ENCODE measurements around the gene HEPH. TPM values are rescaled to one million over a fixed set of nuclear protein-coding genes. Genes with fewer than 3 reads are reported as not detected.

HEPH gene
- total and polyA plus RNA-seq, 2 experiments from 2014 or later, result 10.1 to 64.7 TPM

DNA sequence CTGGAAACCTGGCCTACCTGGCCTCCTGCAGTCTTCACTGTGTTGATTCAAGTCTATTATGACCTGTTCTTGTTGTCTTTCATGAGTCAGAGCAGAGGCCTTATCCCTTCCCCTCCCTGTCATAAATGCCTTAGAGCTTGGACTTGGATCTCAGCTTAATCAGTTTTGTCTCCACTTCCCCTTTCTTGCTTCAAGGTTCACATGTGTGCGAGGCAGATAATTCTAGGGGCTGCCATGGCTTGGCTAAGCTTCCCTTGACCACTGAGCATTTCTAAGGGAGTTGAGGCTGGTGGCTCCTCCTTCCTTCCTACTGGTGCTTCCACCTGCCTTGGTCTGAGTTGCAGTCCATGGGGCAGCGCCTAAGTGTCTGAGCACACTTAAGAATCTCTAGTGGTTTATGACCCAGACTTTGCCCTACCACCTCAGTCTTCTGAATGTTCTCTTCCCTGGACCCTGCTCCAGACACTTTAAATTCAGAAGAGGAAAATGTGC lies 1.7 kb upstream of the HEPH start:
- no peak for TF ChIP-seq NANOG (IDR thresholded peaks at IDR 0.05; ENCODE audit: borderline replicate concordance)
- no peak for TF ChIP-seq JUNB (IDR thresholded peaks at IDR 0.05; ENCODE audit: unreplicated experiment)
- TF ChIP-seq ZNF331 (CRISPR knock-in tag; IDR thresholded peaks at IDR 0.05; ENCODE audit: low read depth), result no peak
- no peak for TF ChIP-seq CREB1 (CRISPR knock-in tag; IDR thresholded peaks at IDR 0.05; ENCODE audit: low read depth)
- TF ChIP-seq STAT1 (IDR thresholded peaks at IDR 0.05; ENCODE audit: unreplicated experiment), result no peak
- TF ChIP-seq, protein P1, sequence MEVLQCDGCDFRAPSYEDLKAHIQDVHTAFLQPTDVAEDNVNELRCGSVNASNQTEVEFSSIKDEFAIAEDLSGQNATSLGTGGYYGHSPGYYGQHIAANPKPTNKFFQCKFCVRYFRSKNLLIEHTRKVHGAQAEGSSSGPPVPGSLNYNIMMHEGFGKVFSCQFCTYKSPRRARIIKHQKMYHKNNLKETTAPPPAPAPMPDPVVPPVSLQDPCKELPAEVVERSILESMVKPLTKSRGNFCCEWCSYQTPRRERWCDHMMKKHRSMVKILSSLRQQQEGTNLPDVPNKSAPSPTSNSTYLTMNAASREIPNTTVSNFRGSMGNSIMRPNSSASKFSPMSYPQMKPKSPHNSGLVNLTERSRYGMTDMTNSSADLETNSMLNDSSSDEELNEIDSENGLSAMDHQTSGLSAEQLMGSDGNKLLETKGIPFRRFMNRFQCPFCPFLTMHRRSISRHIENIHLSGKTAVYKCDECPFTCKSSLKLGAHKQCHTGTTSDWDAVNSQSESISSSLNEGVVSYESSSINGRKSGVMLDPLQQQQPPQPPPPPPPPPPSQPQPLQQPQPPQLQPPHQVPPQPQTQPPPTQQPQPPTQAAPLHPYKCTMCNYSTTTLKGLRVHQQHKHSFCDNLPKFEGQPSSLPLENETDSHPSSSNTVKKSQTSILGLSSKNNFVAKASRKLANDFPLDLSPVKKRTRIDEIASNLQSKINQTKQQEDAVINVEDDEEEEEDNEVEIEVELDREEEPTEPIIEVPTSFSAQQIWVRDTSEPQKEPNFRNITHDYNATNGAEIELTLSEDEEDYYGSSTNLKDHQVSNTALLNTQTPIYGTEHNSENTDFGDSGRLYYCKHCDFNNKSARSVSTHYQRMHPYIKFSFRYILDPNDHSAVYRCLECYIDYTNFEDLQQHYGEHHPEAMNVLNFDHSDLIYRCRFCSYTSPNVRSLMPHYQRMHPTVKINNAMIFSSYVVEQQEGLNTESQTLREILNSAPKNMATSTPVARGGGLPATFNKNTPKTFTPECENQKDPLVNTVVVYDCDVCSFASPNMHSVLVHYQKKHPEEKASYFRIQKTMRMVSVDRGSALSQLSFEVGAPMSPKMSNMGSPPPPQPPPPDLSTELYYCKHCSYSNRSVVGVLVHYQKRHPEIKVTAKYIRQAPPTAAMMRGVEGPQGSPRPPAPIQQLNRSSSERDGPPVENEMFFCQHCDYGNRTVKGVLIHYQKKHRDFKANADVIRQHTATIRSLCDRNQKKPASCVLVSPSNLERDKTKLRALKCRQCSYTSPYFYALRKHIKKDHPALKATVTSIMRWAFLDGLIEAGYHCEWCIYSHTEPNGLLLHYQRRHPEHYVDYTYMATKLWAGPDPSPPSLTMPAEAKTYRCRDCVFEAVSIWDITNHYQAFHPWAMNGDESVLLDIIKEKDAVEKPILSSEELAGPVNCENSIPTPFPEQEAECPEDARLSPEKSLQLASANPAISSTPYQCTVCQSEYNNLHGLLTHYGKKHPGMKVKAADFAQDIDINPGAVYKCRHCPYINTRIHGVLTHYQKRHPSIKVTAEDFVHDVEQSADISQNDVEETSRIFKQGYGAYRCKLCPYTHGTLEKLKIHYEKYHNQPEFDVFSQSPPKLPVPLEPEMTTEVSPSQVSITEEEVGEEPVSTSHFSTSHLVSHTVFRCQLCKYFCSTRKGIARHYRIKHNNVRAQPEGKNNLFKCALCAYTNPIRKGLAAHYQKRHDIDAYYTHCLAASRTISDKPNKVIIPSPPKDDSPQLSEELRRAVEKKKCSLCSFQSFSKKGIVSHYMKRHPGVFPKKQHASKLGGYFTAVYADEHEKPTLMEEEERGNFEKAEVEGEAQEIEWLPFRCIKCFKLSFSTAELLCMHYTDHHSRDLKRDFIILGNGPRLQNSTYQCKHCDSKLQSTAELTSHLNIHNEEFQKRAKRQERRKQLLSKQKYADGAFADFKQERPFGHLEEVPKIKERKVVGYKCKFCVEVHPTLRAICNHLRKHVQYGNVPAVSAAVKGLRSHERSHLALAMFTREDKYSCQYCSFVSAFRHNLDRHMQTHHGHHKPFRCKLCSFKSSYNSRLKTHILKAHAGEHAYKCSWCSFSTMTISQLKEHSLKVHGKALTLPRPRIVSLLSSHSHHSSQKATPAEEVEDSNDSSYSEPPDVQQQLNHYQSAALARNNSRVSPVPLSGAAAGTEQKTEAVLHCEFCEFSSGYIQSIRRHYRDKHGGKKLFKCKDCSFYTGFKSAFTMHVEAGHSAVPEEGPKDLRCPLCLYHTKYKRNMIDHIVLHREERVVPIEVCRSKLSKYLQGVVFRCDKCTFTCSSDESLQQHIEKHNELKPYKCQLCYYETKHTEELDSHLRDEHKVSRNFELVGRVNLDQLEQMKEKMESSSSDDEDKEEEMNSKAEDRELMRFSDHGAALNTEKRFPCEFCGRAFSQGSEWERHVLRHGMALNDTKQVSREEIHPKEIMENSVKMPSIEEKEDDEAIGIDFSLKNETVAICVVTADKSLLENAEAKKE (CRISPR knock-in tag; IDR thresholded peaks at IDR 0.05), result no peak
- no peak for TF ChIP-seq EZH2phosphoT487 (IDR thresholded peaks at IDR 0.05; ENCODE audit: unreplicated experiment)
- TF ChIP-seq ZNF114 (CRISPR knock-in tag; IDR thresholded peaks at IDR 0.05), result no peak
- TF ChIP-seq POLR2AphosphoS5 (IDR thresholded peaks at IDR 0.05; ENCODE audit: low read depth), result no peak
- TF ChIP-seq, protein P2, sequence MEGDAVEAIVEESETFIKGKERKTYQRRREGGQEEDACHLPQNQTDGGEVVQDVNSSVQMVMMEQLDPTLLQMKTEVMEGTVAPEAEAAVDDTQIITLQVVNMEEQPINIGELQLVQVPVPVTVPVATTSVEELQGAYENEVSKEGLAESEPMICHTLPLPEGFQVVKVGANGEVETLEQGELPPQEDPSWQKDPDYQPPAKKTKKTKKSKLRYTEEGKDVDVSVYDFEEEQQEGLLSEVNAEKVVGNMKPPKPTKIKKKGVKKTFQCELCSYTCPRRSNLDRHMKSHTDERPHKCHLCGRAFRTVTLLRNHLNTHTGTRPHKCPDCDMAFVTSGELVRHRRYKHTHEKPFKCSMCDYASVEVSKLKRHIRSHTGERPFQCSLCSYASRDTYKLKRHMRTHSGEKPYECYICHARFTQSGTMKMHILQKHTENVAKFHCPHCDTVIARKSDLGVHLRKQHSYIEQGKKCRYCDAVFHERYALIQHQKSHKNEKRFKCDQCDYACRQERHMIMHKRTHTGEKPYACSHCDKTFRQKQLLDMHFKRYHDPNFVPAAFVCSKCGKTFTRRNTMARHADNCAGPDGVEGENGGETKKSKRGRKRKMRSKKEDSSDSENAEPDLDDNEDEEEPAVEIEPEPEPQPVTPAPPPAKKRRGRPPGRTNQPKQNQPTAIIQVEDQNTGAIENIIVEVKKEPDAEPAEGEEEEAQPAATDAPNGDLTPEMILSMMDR (conservative IDR thresholded peaks at IDR 0.05; ENCODE audit: low read depth in 2 of 2), result no peak
- no peak for TF ChIP-seq EZH2 (IDR thresholded peaks at IDR 0.05; ENCODE audit: low read depth, unreplicated experiment)
- no peaks in the 10 kb centered on the region for H3K36me3 ChIP-seq (ENCODE audit: insufficient read depth)
- no peaks in the 10 kb centered on the region for H3K4me1 ChIP-seq (ENCODE audit: insufficient read depth)
- H4K20me1 ChIP-seq (replicated peaks; ENCODE audit: insufficient read depth), result no peaks in the 10 kb centered on the region
- no peak overlapping the region for H3K4me2 ChIP-seq
- H3K27ac ChIP-seq (ENCODE audit: low read depth), result no peak overlapping the region
- H3K4me3 ChIP-seq, result no peak overlapping the region
- H3K27me3 ChIP-seq (ENCODE audit: insufficient read depth), result no peaks in the 10 kb centered on the region
- H3K36me3 Mint-ChIP-seq (ENCODE audit: low read depth), result no peaks in the 10 kb centered on the region
- no peak for DNase-seq (ENCODE audit: low spot score)
- no peaks in the 10 kb centered on the region for H3K27me3 Mint-ChIP-seq (ENCODE audit: insufficient read depth, low read depth, poor library complexity)
- H3K9me2 ChIP-seq (ENCODE audit: insufficient read depth), result no peaks in the 10 kb centered on the region
- peaks cover 31% of the 10 kb centered on the region for H3K79me2 ChIP-seq (replicated peaks; ENCODE audit: insufficient read depth)
- no peaks in the 10 kb centered on the region; the same call in 2 of the 3 replicates for H3K4me1 Mint-ChIP-seq
- no peak overlapping the region for H3K27ac Mint-ChIP-seq
- H3K4me3 Mint-ChIP-seq, result no peak overlapping the region
- H3F3A ChIP-seq (replicated peaks; ENCODE audit: low read depth), result no peaks in the 10 kb centered on the region
- ATAC-seq, result no peak
- H3K9me3 Mint-ChIP-seq, result no peaks in the 10 kb centered on the region
- H2AFZ ChIP-seq, result no peak overlapping the region
